ENCODE results near the gene IST1. TPM values are rescaled to one million over a fixed set of nuclear protein-coding genes. Genes with fewer than 3 reads are reported as not detected.
"Not testable (repeated sequence)": the region's sequence is repeated elsewhere in the genome, so short reads cannot be mapped to it uniquely, and the experiment has no call there.

The IST1 gene
- total and polyA plus RNA-seq, 9 donors: 131 to 168 (median 140) TPM

DNA sequence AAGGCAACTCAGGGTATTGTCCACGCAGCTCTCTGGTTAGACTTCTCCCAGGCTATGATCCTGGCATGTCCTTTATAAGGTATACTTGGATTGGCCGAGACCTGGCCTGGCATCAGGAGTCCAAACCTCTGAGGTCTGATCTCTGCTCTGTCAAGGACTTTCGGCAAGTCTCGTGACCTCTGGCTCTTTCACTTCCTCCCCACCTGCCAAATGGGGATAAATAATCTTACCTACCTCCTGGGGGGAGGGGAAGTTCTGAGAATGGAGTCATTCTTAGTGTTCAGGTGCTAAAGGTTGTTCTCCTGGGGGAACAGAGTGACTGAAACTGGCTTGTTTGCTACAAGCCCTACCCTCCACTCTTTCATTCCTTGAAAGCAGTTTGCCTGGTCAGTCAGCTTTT lies 41.9 kb upstream of the IST1 start:
- no peak overlapping the region for H3K27ac ChIP-seq (ENCODE audit: low read length)
- H3K4me3 ChIP-seq (ENCODE audit: low read length): no peak overlapping the region
- peaks cover 65% of the 10 kb centered on the region for H3K36me3 ChIP-seq (ENCODE audit: control insufficient read depth, insufficient read depth, low read length)
- DNase-seq: no peak
- no peaks in the 10 kb centered on the region for H3K4me1 ChIP-seq (ENCODE audit: control insufficient read depth, insufficient read depth, low read length)
- no peaks in the 10 kb centered on the region for H3K9me3 ChIP-seq (replicated peaks; ENCODE audit: control insufficient read depth, low read depth, low read length)
- 100% methylated on average over 1 of the region's 4 CpGs for WGBS (ENCODE audit: insufficient coverage)
- no peaks in the 10 kb centered on the region for H3K27me3 ChIP-seq (ENCODE audit: control insufficient read depth, insufficient read depth, low read length)

DNA sequence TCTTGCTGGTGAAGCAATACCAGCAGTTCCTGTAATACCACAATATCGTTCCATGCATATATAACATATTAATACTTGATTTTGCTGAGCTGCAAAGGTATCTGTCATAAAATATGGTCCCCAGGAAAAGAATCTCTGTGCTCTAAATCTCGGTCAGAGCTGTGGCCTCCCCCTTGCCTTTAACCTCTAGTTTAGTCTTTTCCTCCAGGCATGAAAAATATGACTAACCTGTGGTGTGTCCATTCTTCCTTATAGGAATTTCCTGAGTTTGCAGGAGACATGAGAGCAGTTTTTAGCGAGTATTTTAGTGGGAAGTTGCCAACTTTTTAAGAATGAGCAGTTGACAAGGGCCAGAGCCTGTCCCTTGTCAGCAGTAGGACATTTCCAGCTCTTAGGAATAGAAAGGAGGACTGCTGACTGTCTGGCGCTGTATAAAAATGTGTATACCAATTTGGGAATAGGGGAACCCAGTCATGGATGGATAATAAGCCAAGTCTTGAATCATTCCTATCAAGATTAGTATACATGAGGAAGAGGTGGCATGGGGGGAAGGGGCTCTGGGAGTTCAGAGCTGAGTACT lies 40.9 kb upstream of the IST1 start:
- WGBS (ENCODE audit: insufficient coverage): no CpG with 5 or more reads among the region's 4 CpGs
- no peak overlapping the region for H3K4me3 ChIP-seq (ENCODE audit: low read length)
- H3K9me3 ChIP-seq (replicated peaks; ENCODE audit: control insufficient read depth, low read depth, low read length): no peaks in the 10 kb centered on the region
- peaks cover 61% of the 10 kb centered on the region for H3K36me3 ChIP-seq (ENCODE audit: control insufficient read depth, insufficient read depth, low read length)
- no peaks in the 10 kb centered on the region for H3K27me3 ChIP-seq (ENCODE audit: control insufficient read depth, insufficient read depth, low read length)
- no peaks in the 10 kb centered on the region for H3K4me1 ChIP-seq (ENCODE audit: control insufficient read depth, insufficient read depth, low read length)
- no peak for DNase-seq
- H3K27ac ChIP-seq (ENCODE audit: low read length): no peak overlapping the region

DNA sequence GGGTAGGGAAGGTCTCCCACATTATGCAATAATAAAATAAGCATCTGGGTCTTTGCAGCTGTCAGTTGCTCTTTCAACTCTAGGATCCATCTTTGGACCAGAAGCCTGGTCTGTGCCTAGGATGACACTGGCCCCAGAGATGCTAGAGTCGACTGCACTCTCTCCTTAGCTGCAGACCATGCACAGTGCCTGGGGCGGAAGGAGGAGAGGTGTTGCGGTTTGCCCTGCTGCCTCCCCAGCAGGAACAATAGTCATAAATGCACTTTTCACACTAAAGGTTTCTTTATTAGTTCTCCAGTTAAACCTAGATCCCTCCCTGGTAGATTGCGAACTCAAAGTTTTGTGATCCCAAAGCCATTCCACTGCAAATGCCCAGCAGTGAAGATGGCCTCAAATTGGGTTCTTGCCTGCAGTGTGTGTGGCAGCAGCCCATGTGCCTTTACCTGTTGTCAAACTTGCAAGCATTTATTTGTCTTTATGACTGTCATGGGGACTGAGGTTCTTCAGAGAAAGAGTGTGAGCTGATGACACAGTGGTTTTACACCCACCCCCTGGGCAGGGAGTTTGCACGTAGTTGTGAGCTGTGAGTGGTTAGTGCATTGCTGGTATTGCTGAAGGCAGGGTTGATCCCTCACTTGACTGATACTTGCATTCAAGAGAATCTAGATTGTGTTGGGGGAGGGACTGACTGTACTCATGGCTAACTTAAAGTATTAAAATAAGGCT lies 39.2 kb upstream of the IST1 start:
- H3K27me3 ChIP-seq (ENCODE audit: control insufficient read depth, insufficient read depth, low read length): no peaks in the 10 kb centered on the region
- H3K4me1 ChIP-seq (ENCODE audit: control insufficient read depth, insufficient read depth, low read length): no peaks in the 10 kb centered on the region
- H3K36me3 ChIP-seq (ENCODE audit: control insufficient read depth, insufficient read depth, low read length): peaks cover 57% of the 10 kb centered on the region
- no peak overlapping the region for H3K4me3 ChIP-seq (ENCODE audit: low read length)
- no peak for DNase-seq
- H3K9me3 ChIP-seq (replicated peaks; ENCODE audit: control insufficient read depth, low read depth, low read length): no peaks in the 10 kb centered on the region
- H3K27ac ChIP-seq (ENCODE audit: low read length): no peak overlapping the region
- 90% methylated on average over 3 of the region's 5 CpGs for WGBS (ENCODE audit: insufficient coverage)

DNA sequence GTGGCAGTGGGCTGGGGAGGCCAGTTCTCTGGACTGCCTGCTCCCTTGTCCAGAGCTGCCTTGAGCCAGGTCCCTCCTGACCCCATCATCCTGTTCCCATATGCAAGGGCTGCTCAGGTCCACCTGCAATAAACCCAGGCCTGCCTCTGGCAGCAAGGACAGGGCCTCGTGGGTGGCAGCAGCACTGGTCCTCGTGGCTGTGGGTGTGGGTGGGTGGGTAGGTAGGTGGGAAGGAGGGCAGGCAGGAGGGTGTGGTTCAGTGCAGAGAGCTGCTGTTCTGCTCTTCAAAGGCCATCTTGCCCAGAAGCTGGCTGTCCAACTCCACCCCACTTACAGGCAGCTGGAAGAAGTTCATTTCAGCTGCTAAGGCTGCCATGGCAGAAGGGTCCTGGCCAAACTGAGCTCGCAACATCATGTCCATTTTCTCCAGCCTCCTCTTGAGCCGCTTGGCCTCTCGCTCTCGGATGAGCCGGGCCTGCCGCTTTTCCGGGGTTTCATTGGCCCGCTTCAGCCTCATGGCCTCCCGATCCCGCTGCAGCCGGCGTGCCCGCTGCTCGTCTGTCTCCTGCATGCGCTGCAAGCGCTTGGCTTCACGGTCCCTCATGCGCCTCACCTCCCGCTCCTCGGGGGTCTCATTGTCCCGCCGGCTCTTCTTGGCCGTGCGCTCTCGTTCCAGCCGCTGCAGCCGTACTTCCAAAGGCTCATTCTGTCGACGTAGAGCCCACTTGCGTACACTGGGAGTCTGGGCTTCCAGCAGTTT lies 35.4 kb upstream of the IST1 start:
- DNase-seq: no peak
- H3K4me1 ChIP-seq (ENCODE audit: control insufficient read depth, insufficient read depth, low read length): no peaks in the 10 kb centered on the region
- no peak overlapping the region for H3K4me3 ChIP-seq (ENCODE audit: low read length)
- no peaks in the 10 kb centered on the region for H3K9me3 ChIP-seq (replicated peaks; ENCODE audit: control insufficient read depth, low read depth, low read length)
- WGBS (ENCODE audit: insufficient coverage): 95% methylated on average over 32 of the region's 32 CpGs
- H3K27ac ChIP-seq (ENCODE audit: low read length): no peak overlapping the region
- H3K36me3 ChIP-seq (ENCODE audit: control insufficient read depth, insufficient read depth, low read length): peaks cover 59% of the 10 kb centered on the region
- H3K27me3 ChIP-seq (ENCODE audit: control insufficient read depth, insufficient read depth, low read length): no peaks in the 10 kb centered on the region

DNA sequence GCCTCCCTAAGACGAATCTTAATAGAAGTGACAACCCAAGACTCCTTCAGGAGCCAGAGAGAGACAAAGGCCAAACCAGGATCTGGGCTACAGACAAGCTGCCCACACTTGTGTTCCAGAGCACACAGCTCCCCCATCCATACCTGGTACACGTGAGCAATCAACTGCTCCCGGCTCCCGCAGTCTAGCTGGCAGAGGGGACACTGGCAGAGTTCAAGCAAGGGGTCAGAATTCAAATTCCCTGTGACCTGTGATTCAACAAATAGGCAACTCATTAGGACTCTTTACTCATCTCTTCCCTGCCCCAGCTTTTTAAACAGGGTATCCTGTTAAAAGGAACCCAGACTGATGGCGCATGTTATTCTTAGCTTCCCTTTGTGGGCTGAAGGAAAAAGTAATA lies 31.3 kb upstream of the IST1 start:
- Histone ChIP-seq H3K4me1 (ENCODE audit: control insufficient read depth, insufficient read depth, low read length) (peaks cover 2% of the 10 kb centered on the region), H3K9me3 (replicated peaks; ENCODE audit: control insufficient read depth, low read depth, low read length) (no peaks in the 10 kb centered on the region), H3K27me3 (ENCODE audit: control insufficient read depth, insufficient read depth, low read length) (no peaks in the 10 kb centered on the region), H3K36me3 (ENCODE audit: control insufficient read depth, insufficient read depth, low read length) (peaks cover 61% of the 10 kb centered on the region), H3K27ac (ENCODE audit: low read length) (no peak overlapping the region), H3K4me3 (ENCODE audit: low read length) (no peak overlapping the region)
- DNase-seq: no peak
- 93% methylated on average over 4 of the region's 5 CpGs for WGBS (ENCODE audit: insufficient coverage)

DNA sequence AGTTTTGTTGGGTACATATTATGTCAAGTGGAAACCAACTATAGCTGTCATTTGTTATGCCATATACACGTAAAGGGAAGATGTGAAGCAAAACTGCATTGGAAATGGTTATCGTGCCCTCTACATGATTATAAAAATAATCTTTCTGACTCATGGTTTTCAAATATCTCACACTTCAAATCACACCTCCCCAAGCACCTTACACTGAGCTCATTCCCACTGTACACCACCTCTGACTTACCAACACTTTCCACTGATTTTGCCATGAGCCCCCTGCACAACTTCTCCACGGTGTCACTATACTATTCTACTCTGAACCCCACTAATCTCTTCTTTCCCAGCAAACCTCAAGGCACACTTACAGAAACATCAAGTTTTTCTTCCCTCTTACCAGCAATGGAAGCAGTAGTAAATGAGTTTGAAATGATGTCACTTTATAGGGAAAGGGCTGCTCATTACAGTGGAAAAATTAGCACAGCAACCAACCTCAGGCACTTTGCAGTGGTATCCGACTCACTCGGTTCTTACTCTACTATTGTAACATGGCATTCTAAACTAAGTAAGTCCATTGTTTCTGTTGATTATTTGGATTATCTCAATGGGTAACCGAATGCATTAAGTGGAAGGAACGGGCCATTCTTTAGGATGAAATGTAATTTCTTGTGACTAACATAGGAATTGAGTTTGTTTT lies 30.0 kb upstream of the IST1 start:
- DNase-seq: no peak
- no peak overlapping the region for H3K4me3 ChIP-seq (ENCODE audit: low read length)
- peaks cover 2% of the 10 kb centered on the region for H3K4me1 ChIP-seq (ENCODE audit: control insufficient read depth, insufficient read depth, low read length)
- peaks cover 56% of the 10 kb centered on the region for H3K36me3 ChIP-seq (ENCODE audit: control insufficient read depth, insufficient read depth, low read length)
- WGBS (ENCODE audit: insufficient coverage): no CpG with 5 or more reads among the region's 7 CpGs
- H3K27ac ChIP-seq (ENCODE audit: low read length): no peak overlapping the region
- H3K9me3 ChIP-seq (replicated peaks; ENCODE audit: control insufficient read depth, low read depth, low read length): no peaks in the 10 kb centered on the region
- no peaks in the 10 kb centered on the region for H3K27me3 ChIP-seq (ENCODE audit: control insufficient read depth, insufficient read depth, low read length)

DNA sequence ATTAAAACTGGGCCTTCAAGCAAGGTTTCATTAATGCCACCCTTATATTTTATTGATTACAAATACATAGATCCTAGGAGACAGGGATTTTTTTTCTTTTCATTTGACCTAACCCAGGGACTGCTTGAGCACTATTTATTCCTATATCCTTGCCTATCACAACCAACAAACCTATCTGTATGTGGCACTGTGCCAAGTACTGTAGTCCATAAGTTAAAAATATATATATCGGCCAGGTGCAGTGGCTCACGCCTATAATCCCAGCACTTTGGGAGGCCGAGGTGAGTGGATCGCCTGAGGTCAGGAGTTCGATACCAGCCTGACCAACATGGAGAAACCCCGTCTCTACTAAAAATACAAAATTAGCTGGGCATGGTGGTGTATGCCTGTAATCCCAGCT lies 28.2 kb upstream of the IST1 start:
- H3K27ac ChIP-seq (ENCODE audit: low read length); DNase-seq; H3K9me3 ChIP-seq (replicated peaks; ENCODE audit: control insufficient read depth, low read depth, low read length); H3K4me3 ChIP-seq (ENCODE audit: low read length); H3K27me3 ChIP-seq (ENCODE audit: control insufficient read depth, insufficient read depth, low read length); H3K4me1 ChIP-seq (ENCODE audit: control insufficient read depth, insufficient read depth, low read length): not testable (repeated sequence)
- H3K36me3 ChIP-seq (ENCODE audit: control insufficient read depth, insufficient read depth, low read length): peaks cover 40% of the 10 kb centered on the region
- WGBS (ENCODE audit: insufficient coverage): no CpG with 5 or more reads among the region's 6 CpGs

DNA sequence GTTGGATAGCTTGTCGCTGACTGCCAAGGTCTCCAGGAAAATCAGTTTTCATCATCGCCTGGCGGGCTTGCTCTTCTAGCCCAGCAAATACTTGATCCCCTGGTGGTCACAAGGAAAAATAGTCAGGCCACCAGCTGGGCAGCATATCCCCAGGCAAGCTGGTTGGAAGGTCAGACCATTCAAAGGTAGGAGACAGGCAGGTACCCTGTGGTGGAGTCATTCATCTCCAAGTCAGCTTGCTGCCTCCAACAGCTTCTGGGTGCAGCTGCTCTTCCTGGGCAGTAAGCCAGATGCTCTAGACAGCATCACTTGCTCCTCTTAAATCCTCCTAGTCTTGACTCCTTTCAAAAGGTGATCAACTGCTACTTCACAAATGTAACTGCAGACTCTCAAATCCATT lies 27.4 kb upstream of the IST1 start:
- Histone ChIP-seq H3K4me3 (ENCODE audit: low read length) (no peak overlapping the region), H3K27ac (ENCODE audit: low read length) (no peak overlapping the region), H3K36me3 (ENCODE audit: control insufficient read depth, insufficient read depth, low read length) (peaks cover 35% of the 10 kb centered on the region), H3K9me3 (replicated peaks; ENCODE audit: control insufficient read depth, low read depth, low read length) (no peaks in the 10 kb centered on the region), H3K27me3 (ENCODE audit: control insufficient read depth, insufficient read depth, low read length) (no peaks in the 10 kb centered on the region), H3K4me1 (ENCODE audit: control insufficient read depth, insufficient read depth, low read length) (peaks cover 2% of the 10 kb centered on the region)
- peak; percentile 43 for DNase-seq
- 90% methylated on average over 3 of the region's 3 CpGs for WGBS (ENCODE audit: insufficient coverage)

DNA sequence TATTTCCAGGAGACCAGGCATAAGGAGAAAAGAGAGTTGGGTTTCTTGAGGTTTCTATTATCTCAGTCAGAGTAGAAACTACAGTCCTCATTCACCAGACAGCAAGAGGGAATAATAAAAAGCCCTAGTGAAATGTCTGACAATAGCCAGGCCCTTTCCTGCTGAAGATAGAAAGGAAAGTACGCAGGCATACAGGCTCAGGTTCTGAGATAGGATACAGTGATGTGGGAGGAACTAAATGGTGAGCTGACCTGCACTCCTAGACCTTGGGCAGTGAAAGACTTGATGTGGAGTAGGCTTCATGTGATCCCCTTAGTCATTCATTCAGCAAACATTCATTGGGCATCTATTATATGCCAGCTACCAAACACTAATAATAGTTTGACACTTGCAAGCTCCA lies 26.2 kb upstream of the IST1 start:
- H3K4me1 ChIP-seq (ENCODE audit: control insufficient read depth, insufficient read depth, low read length): peaks cover 2% of the 10 kb centered on the region

DNA sequence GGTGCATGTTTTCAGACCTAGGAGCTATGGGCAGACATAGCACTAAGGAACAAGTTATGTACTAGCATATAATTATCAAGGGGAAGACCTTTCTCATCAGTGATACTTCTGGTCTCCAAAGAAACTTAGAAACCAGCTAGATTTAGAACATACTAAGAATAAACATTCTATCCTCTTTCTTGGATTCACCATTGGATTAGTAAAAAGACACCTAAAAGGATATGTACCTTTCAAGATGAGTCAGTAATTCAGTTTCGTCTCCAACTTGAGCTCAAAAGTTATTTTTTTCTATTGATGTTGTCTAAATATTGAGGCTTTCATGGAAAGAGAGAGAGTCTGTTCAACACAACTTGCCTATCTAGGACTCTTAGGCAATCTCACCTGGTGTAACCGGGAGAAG lies 24.5 kb upstream of the IST1 start:
- Histone ChIP-seq H3K27ac (ENCODE audit: low read length) (no peak overlapping the region), H3K4me3 (ENCODE audit: low read length) (no peak overlapping the region), H3K36me3 (ENCODE audit: control insufficient read depth, insufficient read depth, low read length) (peaks cover 23% of the 10 kb centered on the region), H3K27me3 (ENCODE audit: control insufficient read depth, insufficient read depth, low read length) (no peaks in the 10 kb centered on the region), H3K4me1 (ENCODE audit: control insufficient read depth, insufficient read depth, low read length) (peaks cover 2% of the 10 kb centered on the region), H3K9me3 (replicated peaks; ENCODE audit: control insufficient read depth, low read depth, low read length) (no peaks in the 10 kb centered on the region)
- no CpG with 5 or more reads among the region's 2 CpGs for WGBS (ENCODE audit: insufficient coverage)
- no peak for DNase-seq

More for the DNA sequence above, 26.2 kb upstream of the IST1 start:
- no peaks in the 10 kb centered on the region for H3K9me3 ChIP-seq (replicated peaks; ENCODE audit: control insufficient read depth, low read depth, low read length)
- DNase-seq: no peak
- WGBS (ENCODE audit: insufficient coverage): 70% methylated on average over 1 of the region's 1 CpG
- no peak overlapping the region for H3K4me3 ChIP-seq (ENCODE audit: low read length)
- H3K36me3 ChIP-seq (ENCODE audit: control insufficient read depth, insufficient read depth, low read length): peaks cover 25% of the 10 kb centered on the region
- H3K27me3 ChIP-seq (ENCODE audit: control insufficient read depth, insufficient read depth, low read length): no peaks in the 10 kb centered on the region
- H3K27ac ChIP-seq (ENCODE audit: low read length): no peak overlapping the region
